Body of pancreas (tissue), 4 donors: ENCODE results near the gene ADCY2. TPM values are rescaled to one million over a fixed set of nuclear protein-coding genes. Genes with fewer than 3 reads are reported as not detected.

ENCODE experiments used
- ATAC-seq: fragments of 150-250 bp; one replicate; pipeline ENCODE4 v1.9.1; 2016
- DNase-seq, 4 donors: peaks; one replicate each; pipeline ENCODE4 v3.0.0-alpha.2; 2019
- H3K27ac ChIP-seq, 4 donors: fragments of 200-600 bp; sonication (generic); 1 replicate in 3 of 4; 2 replicates in 1 of 4; pipeline versions ENCODE4 v1.5.1 to v1.6.1; 2016 to 2019; ENCODE audit warnings: mild to moderate bottlenecking in 1 of 4, mixed read lengths in 1 of 4, moderate library complexity in 1 of 4
- H3K27me3 ChIP-seq, 2 donors: fragments of 200-600 bp; sonication (generic); one replicate each; pipeline ENCODE4 v1.6.0; 2016; ENCODE audit warnings: mild to moderate bottlenecking in 1 of 2
- H3K36me3 ChIP-seq, 2 donors: fragments of 200-600 bp; sonication (generic); replicated peaks in 1 of 2; 2 replicates each; pipeline ENCODE4 v1.5.1; 2016; ENCODE audit warnings: low read depth in 2 of 2; ENCODE audit not compliant: insufficient read depth in 1 of 2
- H3K4me1 ChIP-seq: fragments of 200-600 bp; sonication (generic); one replicate; pipeline ENCODE4 v1.6.0; 2016
- H3K4me3 ChIP-seq, 2 donors: fragments of 200-600 bp; sonication (generic); 1 replicate in 1 of 2; 2 replicates in 1 of 2; pipeline ENCODE4 v1.5.1; 2016 to 2019
- H3K9me3 ChIP-seq, 3 donors: fragments of 200-600 bp; sonication (generic); 1 replicate in 2 of 3; 2 replicates in 1 of 3; pipeline ENCODE4 v1.5.1; 2016
- POLR2A ChIP-seq, 3 donors: fragments of 450-650 bp; IDR thresholded peaks; one replicate each; pipeline ENCODE4 v1.6.1; 2016; ENCODE audit warnings: antibody characterized with exemption in 3 of 3, mild to moderate bottlenecking in 2 of 3
- WGBS, 2 donors: methylation state at CpG; one replicate each; pipeline ENCODE4 v1.1.5; 2017; 5-methylcytosine and 5-hydroxymethylcytosine counted together
- intact Hi-C: fragments of 100-400 bp; cut with DNase I; formaldehyde crosslinking; loops from one replicate; pipeline ENCODE4 v1.15.1; 2023
- total RNA-seq, 2 donors: library from RNA; depleted of rRNA; stranded (reverse); fragments of >200 nt; gene quantifications; one replicate each; pipeline ENCODE4 v1.1.0, GENCODE V29; 2016
- TF ChIP-seq, protein P1 (sequence below), 7 experiments: fragments of 450-650 bp in 4 of 7; fragments of 200-600 bp in 3 of 7; sonication (generic) in 3 of 7; IDR thresholded peaks; one replicate each; pipeline ENCODE4 v1.5.1; 2016 to 2019; ENCODE audit warnings: antibody characterized with exemption in 7 of 7

Gene ADCY2
- total RNA-seq, 2 donors from 2014 or later = 0.52 to 4.6 TPM

GRCh38 chr5:7866196-7866595, 470.3 kb downstream of the ADCY2 start:
- intact Hi-C loops = no loop called here
- WGBS, 2 donors = 84 to 85% methylated on average over 2 of the region's 2 CpGs
- no peak for DNase-seq
- Histone ChIP-seq H3K4me3 (no peak overlapping the region), H3K9me3 (no peaks in the 10 kb centered on the region), H3K27ac (no peak overlapping the region), H3K36me3 (peaks cover 0 to 4% of the 10 kb centered on the region in 2 donors), H3K4me1 (peaks cover 22% of the 10 kb centered on the region), H3K27me3 (no peaks in the 10 kb centered on the region)
- TF ChIP-seq, protein P1, sequence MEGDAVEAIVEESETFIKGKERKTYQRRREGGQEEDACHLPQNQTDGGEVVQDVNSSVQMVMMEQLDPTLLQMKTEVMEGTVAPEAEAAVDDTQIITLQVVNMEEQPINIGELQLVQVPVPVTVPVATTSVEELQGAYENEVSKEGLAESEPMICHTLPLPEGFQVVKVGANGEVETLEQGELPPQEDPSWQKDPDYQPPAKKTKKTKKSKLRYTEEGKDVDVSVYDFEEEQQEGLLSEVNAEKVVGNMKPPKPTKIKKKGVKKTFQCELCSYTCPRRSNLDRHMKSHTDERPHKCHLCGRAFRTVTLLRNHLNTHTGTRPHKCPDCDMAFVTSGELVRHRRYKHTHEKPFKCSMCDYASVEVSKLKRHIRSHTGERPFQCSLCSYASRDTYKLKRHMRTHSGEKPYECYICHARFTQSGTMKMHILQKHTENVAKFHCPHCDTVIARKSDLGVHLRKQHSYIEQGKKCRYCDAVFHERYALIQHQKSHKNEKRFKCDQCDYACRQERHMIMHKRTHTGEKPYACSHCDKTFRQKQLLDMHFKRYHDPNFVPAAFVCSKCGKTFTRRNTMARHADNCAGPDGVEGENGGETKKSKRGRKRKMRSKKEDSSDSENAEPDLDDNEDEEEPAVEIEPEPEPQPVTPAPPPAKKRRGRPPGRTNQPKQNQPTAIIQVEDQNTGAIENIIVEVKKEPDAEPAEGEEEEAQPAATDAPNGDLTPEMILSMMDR (IDR thresholded peaks at IDR 0.05) = no peak
- no peak for TF ChIP-seq POLR2A (IDR thresholded peaks at IDR 0.05)
- no peak for ATAC-seq

DNA sequence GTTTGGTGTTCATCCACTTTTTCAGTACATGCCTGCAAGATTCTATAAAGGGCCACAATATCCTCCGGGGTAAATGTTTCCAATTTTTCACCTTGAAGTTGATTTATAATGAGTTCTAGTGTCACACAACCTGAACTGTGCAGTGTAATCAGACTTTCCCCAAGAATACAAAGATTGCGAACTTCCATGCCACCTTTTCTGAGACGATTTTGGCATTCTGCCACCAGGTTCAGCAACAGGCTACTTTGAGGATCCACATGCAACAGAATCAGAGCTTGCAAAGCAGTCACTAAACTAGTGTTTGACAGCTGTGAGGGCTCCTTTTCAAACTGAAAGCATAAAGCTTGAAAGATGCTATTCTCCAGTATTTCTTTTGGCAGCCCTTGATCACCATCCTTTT, 471.3 kb downstream of the ADCY2 start:
- Histone ChIP-seq H3K27me3 (no peaks in the 10 kb centered on the region), H3K4me3 (no peak overlapping the region), H3K4me1 (peaks cover 28% of the 10 kb centered on the region), H3K36me3 (peaks cover 0 to 4% of the 10 kb centered on the region in 2 donors), H3K9me3 (no peaks in the 10 kb centered on the region), H3K27ac (no peak overlapping the region)
- DNase-seq (no peak), ATAC-seq (no peak)
- intact Hi-C loops = no loop called here
- TF ChIP-seq POLR2A (IDR thresholded peaks at IDR 0.05) = no peak
- TF ChIP-seq, protein P1 (IDR thresholded peaks at IDR 0.05) = no peak
- 32 to 47% methylated on average over 3 of the region's 3 CpGs for WGBS, 2 donors

- no peak for ATAC-seq
These were observed 472.5 kb downstream of the ADCY2 start for GRCh38 chr5:7868427-7868772.

DNA sequence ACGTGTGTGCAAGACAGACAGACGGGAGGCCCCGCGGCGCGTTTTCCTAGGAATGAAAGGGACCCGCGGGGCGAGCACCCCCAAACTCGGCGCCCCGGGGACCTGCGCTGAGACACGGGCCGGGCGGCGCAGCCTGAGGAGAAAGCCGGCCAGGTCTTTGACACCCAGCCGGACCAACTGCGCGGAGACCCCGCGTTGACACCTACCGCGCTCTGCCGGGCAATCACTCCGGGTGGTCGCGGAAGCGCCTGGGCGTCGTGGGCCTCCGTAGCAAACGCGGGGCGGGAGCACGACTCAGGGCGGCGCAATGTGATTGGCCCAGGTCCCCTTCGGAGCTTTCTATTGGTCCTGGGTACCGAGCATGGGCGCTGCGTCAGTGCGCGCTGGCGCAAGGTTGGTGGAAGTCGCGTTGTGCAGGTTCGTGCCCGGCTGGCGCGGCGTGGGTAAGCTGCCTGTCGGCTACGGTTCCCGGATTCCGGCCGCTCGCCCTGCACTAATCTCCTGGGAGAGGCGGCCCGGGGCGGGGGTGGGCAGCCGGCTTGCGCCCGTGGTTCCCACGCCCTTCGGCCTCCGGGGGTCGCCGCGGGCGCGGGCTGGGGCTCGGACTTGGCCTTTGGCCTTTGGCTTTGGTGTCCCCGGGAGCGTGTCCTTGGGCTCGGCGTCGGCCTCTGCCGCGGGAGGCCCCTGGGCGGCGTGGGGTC, 473.0 kb downstream of the ADCY2 start, which contains the start of the genes FASTKD3 and MTRR:
FASTKD3 (minus strand) TSS at position 259 of the 701 bp plus-strand sequence. CDS start 948 bp downstream, outside the sequence.
MTRR (plus strand) TSS at position 376 of the 701 bp plus-strand sequence. CDS start 1,647 bp downstream, outside the sequence.
- peak within 1 kb of the TSS; percentile 74 to 94 (median 86) for H3K27ac ChIP-seq
- H3K4me1 ChIP-seq = peaks cover 28% of the 10 kb centered on the region
- DNase-seq = peak; percentile 90 to 95 (median 92)
- 0% methylated on average over 16 to 82 of the region's 83 CpGs for WGBS, 2 donors
- ATAC-seq = peak; percentile 100
- TF ChIP-seq, protein P1 (IDR thresholded peaks at IDR 0.05) = no peak
- TF ChIP-seq POLR2A (IDR thresholded peaks at IDR 0.05) = peak; percentile 74 to 87 (median 85)
- H3K4me3 ChIP-seq = peak within 1 kb of the TSS; percentile 97 to 98
- intact Hi-C loops = no loop called here
- H3K36me3 ChIP-seq = peaks cover 0 to 2% of the 10 kb centered on the region in 2 donors
- H3K9me3 ChIP-seq = no peaks in the 10 kb centered on the region
- no peaks in the 10 kb centered on the region for H3K27me3 ChIP-seq

More at GRCh38 chr5:7868427-7868772, 472.5 kb downstream of the ADCY2 start:
- no peaks in the 10 kb centered on the region for H3K9me3 ChIP-seq
- WGBS, 2 donors = 0 to 1% methylated on average over 8 of the region's 8 CpGs
- H3K4me3 ChIP-seq = peak overlapping the region; percentile 97 to 98
- peak overlapping the region; percentile 62 to 94 (median 86) for H3K27ac ChIP-seq
- no peaks in the 10 kb centered on the region for H3K27me3 ChIP-seq
- DNase-seq = no peak
- H3K4me1 ChIP-seq = peaks cover 28% of the 10 kb centered on the region
- peaks cover 0 to 2% of the 10 kb centered on the region in 2 donors for H3K36me3 ChIP-seq
- TF ChIP-seq, protein P1 (IDR thresholded peaks at IDR 0.05) = no peak
- TF ChIP-seq POLR2A (IDR thresholded peaks at IDR 0.05) = no peak
- intact Hi-C loops = no loop called here
